Measurements from ENCODE around the gene LRRC47. TPM values are rescaled to one million over a fixed set of nuclear protein-coding genes. Genes with fewer than 3 reads are reported as not detected.

The LRRC47 gene
- total RNA-seq, 1 donor from 2014 or later: 52.3 TPM

GRCh38 chr1:3772027-3772714 lies 24.1 kb downstream of the LRRC47 start:
- DNase-seq (ENCODE audit: extremely low spot score, unreplicated experiment): peak; percentile 92
- no peak for TF ChIP-seq CTCF (IDR thresholded peaks at IDR 0.05)
- peaks cover 16% of the 10 kb centered on the region for H3K4me1 Mint-ChIP-seq (ENCODE audit: unreplicated experiment)
- no peaks in the 10 kb centered on the region for H3K9me3 Mint-ChIP-seq (ENCODE audit: unreplicated experiment)
- H3K4me3 Mint-ChIP-seq (ENCODE audit: unreplicated experiment): peak overlapping the region; percentile 57
- H3K27me3 Mint-ChIP-seq (ENCODE audit: unreplicated experiment): peaks cover 6% of the 10 kb centered on the region
- no peaks in the 10 kb centered on the region for H3K36me3 Mint-ChIP-seq (ENCODE audit: unreplicated experiment)
- no peak overlapping the region for H3K27ac Mint-ChIP-seq (ENCODE audit: unreplicated experiment)

GRCh38 chr1:3771108-3772026 lies 24.9 kb downstream of the LRRC47 start:
- H3K4me1 Mint-ChIP-seq (ENCODE audit: unreplicated experiment): peaks cover 15% of the 10 kb centered on the region
- peak overlapping the region; percentile 57 for H3K4me3 Mint-ChIP-seq (ENCODE audit: unreplicated experiment)
- no peaks in the 10 kb centered on the region for H3K9me3 Mint-ChIP-seq (ENCODE audit: unreplicated experiment)
- no peak for TF ChIP-seq CTCF (IDR thresholded peaks at IDR 0.05)
- no peak overlapping the region for H3K27ac Mint-ChIP-seq (ENCODE audit: unreplicated experiment)
- H3K27me3 Mint-ChIP-seq (ENCODE audit: unreplicated experiment): peaks cover 11% of the 10 kb centered on the region
- H3K36me3 Mint-ChIP-seq (ENCODE audit: unreplicated experiment): no peaks in the 10 kb centered on the region
- DNase-seq (ENCODE audit: extremely low spot score, unreplicated experiment): no peak

GRCh38 chr1:3770047-3770765 lies 26.1 kb downstream of the LRRC47 start:
- no peak for TF ChIP-seq CTCF (IDR thresholded peaks at IDR 0.05)
- no peaks in the 10 kb centered on the region for H3K9me3 Mint-ChIP-seq (ENCODE audit: unreplicated experiment)
- H3K27me3 Mint-ChIP-seq (ENCODE audit: unreplicated experiment): peaks cover 20% of the 10 kb centered on the region
- no peaks in the 10 kb centered on the region for H3K36me3 Mint-ChIP-seq (ENCODE audit: unreplicated experiment)
- H3K4me3 Mint-ChIP-seq (ENCODE audit: unreplicated experiment): no peak overlapping the region
- no peak overlapping the region for H3K27ac Mint-ChIP-seq (ENCODE audit: unreplicated experiment)
- DNase-seq (ENCODE audit: extremely low spot score, unreplicated experiment): no peak
- H3K4me1 Mint-ChIP-seq (ENCODE audit: unreplicated experiment): peaks cover 6% of the 10 kb centered on the region

DNA sequence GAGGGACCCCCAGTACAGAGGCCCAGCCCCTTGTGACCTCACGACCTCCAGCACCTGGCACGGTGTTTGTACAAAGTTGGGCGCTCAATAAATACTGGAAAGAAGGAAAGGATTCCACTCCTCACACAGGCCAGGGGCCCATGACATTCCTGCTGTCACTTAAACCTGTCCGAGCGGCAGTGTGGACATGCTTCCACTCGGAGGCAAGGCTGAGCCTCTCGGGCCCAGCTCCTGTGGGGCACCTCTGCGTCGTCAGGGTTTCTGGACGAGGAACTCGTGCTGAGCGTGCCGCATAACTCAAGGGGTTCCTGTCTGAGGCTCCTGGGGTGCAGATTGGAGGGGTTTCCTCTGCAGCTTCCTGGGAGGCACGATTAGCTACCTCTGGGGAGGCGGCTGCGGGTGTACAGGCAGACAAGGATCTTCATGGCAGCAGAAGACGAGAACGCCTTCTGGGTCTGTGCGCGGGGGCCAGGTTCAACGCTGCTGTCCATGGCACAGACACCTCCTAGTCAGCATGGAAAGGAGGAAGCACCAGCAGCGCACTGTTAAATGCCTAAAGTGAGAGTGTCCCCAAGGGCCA lies 27.4 kb downstream of the LRRC47 start:
- no peaks in the 10 kb centered on the region for H3K36me3 Mint-ChIP-seq (ENCODE audit: unreplicated experiment)
- no peak for TF ChIP-seq CTCF (IDR thresholded peaks at IDR 0.05)
- no peak overlapping the region for H3K27ac Mint-ChIP-seq (ENCODE audit: unreplicated experiment)
- no peak for DNase-seq (ENCODE audit: extremely low spot score, unreplicated experiment)
- no peak overlapping the region for H3K4me3 Mint-ChIP-seq (ENCODE audit: unreplicated experiment)
- H3K4me1 Mint-ChIP-seq (ENCODE audit: unreplicated experiment): peaks cover 3% of the 10 kb centered on the region
- peaks cover 25% of the 10 kb centered on the region for H3K27me3 Mint-ChIP-seq (ENCODE audit: unreplicated experiment)
- no peaks in the 10 kb centered on the region for H3K9me3 Mint-ChIP-seq (ENCODE audit: unreplicated experiment)
